Measurements from ENCODE around the gene LASP1.

The LASP1 gene

DNA sequence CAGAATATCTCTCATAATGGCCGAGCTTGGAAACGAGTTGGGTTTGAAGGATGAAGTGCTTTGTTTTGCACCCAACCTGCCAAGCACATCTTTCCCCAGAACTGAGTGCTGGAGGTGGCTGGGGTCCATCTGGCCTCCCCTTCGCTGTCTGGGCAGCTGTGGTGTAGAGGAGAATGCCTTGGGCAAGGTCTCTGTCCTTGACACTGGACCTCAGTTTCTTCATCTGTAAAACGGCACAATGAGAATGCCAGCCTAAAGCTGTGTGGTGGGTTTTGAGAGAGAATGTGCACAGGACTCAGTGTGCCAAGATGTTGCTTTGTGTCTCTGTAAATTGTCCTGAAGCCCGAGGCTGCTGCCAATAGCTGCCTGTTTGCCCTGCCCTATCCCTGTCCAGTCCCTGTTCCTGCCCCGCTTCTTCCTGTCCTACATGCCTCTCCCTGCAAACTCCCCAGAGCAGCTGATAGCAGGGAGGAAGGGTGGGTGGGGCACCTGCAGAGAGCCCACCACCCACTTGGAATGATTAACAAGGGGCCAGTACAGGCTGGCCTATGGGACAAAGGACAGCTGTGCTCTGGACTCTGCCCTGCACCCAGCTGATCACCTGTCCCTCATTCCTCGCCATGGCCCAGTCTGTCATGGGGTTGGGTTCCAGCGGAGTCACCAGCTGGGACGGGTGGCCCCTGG lies 15.3 kb downstream of the LASP1 start:
- Histone ChIP-seq H3K4me3 (ENCODE audit: low read length) (no peak overlapping the region), H3K27ac (ENCODE audit: low read depth, low read length) (no peak overlapping the region), H4K20me1 (ENCODE audit: control insufficient read depth, insufficient read depth, low read depth, low read length) (no peaks in the 10 kb centered on the region), H3K79me2 (ENCODE audit: control insufficient read depth, low read length) (peaks cover 57% of the 10 kb centered on the region), H3F3A (ENCODE audit: control insufficient read depth, insufficient read depth) (no peaks in the 10 kb centered on the region), H3K4me2 (ENCODE audit: low read length) (no peak overlapping the region), H3K36me3 (ENCODE audit: control insufficient read depth, low read length) (peaks cover 65% of the 10 kb centered on the region), H3K4me1 (ENCODE audit: control insufficient read depth, low read length) (peaks cover 18% of the 10 kb centered on the region), H3K9me3 (ENCODE audit: control insufficient read depth, insufficient read depth, low read length) (no peaks in the 10 kb centered on the region), H3K27me3 (ENCODE audit: control insufficient read depth, low read length) (no peaks in the 10 kb centered on the region), H3K9me2 (replicated peaks; ENCODE audit: control insufficient read depth, low read length) (no peaks in the 10 kb centered on the region)
- TF ChIP-seq, protein P1, sequence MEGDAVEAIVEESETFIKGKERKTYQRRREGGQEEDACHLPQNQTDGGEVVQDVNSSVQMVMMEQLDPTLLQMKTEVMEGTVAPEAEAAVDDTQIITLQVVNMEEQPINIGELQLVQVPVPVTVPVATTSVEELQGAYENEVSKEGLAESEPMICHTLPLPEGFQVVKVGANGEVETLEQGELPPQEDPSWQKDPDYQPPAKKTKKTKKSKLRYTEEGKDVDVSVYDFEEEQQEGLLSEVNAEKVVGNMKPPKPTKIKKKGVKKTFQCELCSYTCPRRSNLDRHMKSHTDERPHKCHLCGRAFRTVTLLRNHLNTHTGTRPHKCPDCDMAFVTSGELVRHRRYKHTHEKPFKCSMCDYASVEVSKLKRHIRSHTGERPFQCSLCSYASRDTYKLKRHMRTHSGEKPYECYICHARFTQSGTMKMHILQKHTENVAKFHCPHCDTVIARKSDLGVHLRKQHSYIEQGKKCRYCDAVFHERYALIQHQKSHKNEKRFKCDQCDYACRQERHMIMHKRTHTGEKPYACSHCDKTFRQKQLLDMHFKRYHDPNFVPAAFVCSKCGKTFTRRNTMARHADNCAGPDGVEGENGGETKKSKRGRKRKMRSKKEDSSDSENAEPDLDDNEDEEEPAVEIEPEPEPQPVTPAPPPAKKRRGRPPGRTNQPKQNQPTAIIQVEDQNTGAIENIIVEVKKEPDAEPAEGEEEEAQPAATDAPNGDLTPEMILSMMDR (IDR thresholded peaks at IDR 0.05; ENCODE audit: low read depth, low read length, poor library complexity, severe bottlenecking): no peak
- no peak for TF ChIP-seq EZH2phosphoT487 (IDR thresholded peaks at IDR 0.05; ENCODE audit: borderline replicate concordance, low read length)

DNA sequence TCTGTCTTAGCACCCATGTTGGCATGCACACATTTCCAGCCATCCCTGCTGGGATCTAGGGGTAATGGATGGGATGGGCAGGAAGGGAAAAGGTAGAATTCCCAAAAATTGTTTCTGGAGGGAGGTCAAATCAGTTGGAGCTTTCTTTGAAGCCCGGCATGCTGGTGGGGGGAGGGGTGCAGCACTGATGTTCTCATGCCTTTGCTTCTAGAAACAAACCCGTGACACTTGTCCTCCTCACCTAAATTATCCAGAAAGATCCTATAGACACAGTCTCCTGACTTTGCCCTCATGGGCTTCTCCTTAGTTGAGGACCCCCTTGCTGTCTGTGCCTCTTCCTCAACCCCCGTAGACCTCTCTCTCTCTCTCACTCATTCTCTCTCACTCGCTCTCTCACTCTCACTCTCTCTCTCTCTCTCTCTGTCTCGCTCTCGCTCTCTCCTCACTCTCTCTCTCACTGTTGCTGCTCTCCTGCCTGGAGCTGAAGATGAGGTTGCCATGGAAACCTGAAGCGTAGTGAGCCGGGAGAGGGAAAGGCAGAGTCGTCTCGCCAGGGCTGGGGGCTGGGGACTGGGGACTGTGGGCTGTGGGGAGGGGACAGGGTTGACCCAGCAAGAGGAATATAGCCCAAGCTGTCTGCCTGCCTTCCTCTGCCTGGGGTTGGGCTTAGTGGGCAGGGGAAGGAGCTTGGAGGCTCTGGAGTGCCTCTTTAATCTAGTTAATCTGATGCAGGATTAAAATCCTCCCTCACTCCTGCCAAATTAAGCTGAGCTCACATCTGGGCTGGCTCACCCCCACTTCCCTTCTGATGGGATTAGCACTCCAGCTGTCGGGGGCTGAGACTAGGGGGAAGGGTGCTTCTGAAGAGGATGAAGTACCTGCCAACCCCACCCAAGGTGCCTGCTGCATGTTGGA lies 16.1 kb downstream of the LASP1 start:
- H3K27ac ChIP-seq (ENCODE audit: low read depth, low read length): no peak overlapping the region
- no peaks in the 10 kb centered on the region for H4K20me1 ChIP-seq (ENCODE audit: control insufficient read depth, insufficient read depth, low read depth, low read length)
- no peak overlapping the region for H3K4me2 ChIP-seq (ENCODE audit: low read length)

DNA sequence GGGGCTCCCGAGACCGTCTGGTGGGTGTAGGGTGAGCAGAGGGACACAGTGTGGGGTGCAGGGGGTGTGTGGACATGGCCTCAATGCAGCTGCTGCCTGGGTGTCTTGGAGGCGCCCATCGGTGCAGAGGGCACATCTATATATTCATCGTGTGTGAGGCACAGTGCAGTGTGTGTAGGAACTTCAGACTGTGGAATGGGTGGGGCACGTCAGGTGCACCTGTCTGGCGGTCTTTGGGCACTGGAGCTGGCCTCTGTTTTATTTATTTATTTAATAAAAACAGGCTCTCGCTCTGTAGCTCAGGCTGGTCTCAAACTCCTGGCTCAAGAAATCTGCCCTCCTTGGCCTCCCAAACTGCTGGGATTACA lies 16.8 kb downstream of the LASP1 start:
- H3K27me3 ChIP-seq (ENCODE audit: control insufficient read depth, low read length): no peaks in the 10 kb centered on the region
- no peaks in the 10 kb centered on the region for H3K9me2 ChIP-seq (replicated peaks; ENCODE audit: control insufficient read depth, low read length)
- no peaks in the 10 kb centered on the region for H3F3A ChIP-seq (ENCODE audit: control insufficient read depth, insufficient read depth)
- H3K9me3 ChIP-seq (ENCODE audit: control insufficient read depth, insufficient read depth, low read length): no peaks in the 10 kb centered on the region
- H3K4me3 ChIP-seq (ENCODE audit: low read length): no peak overlapping the region
- H3K27ac ChIP-seq (ENCODE audit: low read depth, low read length): no peak overlapping the region
- peaks cover 59% of the 10 kb centered on the region for H3K36me3 ChIP-seq (ENCODE audit: control insufficient read depth, low read length)
- H3K79me2 ChIP-seq (ENCODE audit: control insufficient read depth, low read length): peaks cover 46% of the 10 kb centered on the region
- H3K4me1 ChIP-seq (ENCODE audit: control insufficient read depth, low read length): peaks cover 4% of the 10 kb centered on the region
- H3K4me2 ChIP-seq (ENCODE audit: low read length): no peak overlapping the region
- no peaks in the 10 kb centered on the region for H4K20me1 ChIP-seq (ENCODE audit: control insufficient read depth, insufficient read depth, low read depth, low read length)
- no peak for TF ChIP-seq EZH2phosphoT487 (IDR thresholded peaks at IDR 0.05; ENCODE audit: borderline replicate concordance, low read length)
- TF ChIP-seq, protein P1 (IDR thresholded peaks at IDR 0.05; ENCODE audit: low read depth, low read length, poor library complexity, severe bottlenecking): no peak

More for the DNA sequence above, 16.1 kb downstream of the LASP1 start:
- peaks cover 52% of the 10 kb centered on the region for H3K79me2 ChIP-seq (ENCODE audit: control insufficient read depth, low read length)
- no peaks in the 10 kb centered on the region for H3K9me2 ChIP-seq (replicated peaks; ENCODE audit: control insufficient read depth, low read length)
- H3K4me1 ChIP-seq (ENCODE audit: control insufficient read depth, low read length): peaks cover 10% of the 10 kb centered on the region
- no peak overlapping the region for H3K4me3 ChIP-seq (ENCODE audit: low read length)
- H3F3A ChIP-seq (ENCODE audit: control insufficient read depth, insufficient read depth): no peaks in the 10 kb centered on the region
- peaks cover 65% of the 10 kb centered on the region for H3K36me3 ChIP-seq (ENCODE audit: control insufficient read depth, low read length)
- H3K27me3 ChIP-seq (ENCODE audit: control insufficient read depth, low read length): no peaks in the 10 kb centered on the region
- no peak for TF ChIP-seq EZH2phosphoT487 (IDR thresholded peaks at IDR 0.05; ENCODE audit: borderline replicate concordance, low read length)
- TF ChIP-seq, protein P1 (IDR thresholded peaks at IDR 0.05; ENCODE audit: low read depth, low read length, poor library complexity, severe bottlenecking): no peak
- no peaks in the 10 kb centered on the region for H3K9me3 ChIP-seq (ENCODE audit: control insufficient read depth, insufficient read depth, low read length)

Data from DOHH2 (cell line).